ENCODE results near the gene ZBTB32.

DNA sequence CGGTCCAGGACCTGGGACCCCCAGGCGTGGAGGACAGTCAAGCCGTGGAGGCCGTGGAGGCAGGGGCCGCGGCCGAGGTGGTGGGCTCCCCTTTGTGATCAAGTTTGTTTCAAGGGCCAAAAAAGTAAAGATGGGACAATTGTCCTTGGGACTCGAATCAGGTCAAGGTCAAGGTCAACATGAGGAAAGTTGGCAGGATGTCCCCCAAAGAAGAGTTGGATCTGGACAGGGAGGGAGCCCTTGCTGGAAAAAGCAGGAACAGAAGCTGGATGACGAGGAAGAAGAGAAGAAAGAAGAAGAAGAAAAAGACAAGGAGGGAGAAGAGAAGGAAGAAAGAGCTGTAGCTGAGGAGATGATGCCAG lies 15.8 kb downstream of the ZBTB32 start:
- TF ChIP-seq, protein P1, sequence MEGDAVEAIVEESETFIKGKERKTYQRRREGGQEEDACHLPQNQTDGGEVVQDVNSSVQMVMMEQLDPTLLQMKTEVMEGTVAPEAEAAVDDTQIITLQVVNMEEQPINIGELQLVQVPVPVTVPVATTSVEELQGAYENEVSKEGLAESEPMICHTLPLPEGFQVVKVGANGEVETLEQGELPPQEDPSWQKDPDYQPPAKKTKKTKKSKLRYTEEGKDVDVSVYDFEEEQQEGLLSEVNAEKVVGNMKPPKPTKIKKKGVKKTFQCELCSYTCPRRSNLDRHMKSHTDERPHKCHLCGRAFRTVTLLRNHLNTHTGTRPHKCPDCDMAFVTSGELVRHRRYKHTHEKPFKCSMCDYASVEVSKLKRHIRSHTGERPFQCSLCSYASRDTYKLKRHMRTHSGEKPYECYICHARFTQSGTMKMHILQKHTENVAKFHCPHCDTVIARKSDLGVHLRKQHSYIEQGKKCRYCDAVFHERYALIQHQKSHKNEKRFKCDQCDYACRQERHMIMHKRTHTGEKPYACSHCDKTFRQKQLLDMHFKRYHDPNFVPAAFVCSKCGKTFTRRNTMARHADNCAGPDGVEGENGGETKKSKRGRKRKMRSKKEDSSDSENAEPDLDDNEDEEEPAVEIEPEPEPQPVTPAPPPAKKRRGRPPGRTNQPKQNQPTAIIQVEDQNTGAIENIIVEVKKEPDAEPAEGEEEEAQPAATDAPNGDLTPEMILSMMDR (conservative IDR thresholded peaks at IDR 0.05), result no peak
- no peak for TF ChIP-seq ZFX (IDR thresholded peaks at IDR 0.05)
